Caco-2 (cell line): ENCODE results near the gene FBXL20. TPM values are rescaled to one million over a fixed set of nuclear protein-coding genes. Genes with fewer than 3 reads are reported as not detected.
"Not testable (repeated sequence)": the region's sequence is repeated elsewhere in the genome, so short reads cannot be mapped to it uniquely, and the experiment has no call there.

ENCODE experiments used
- BruUV-seq: library from RNA; stranded (reverse); fragments of 400-500 nt; replicated peaks from 2 replicates; lab custom pipeline; 2021; lab: Mats Ljungman, UMichigan
- CTCF ChIA-PET: fragments of 300-600 bp; sonication (Branson Sonifier 250); formaldehyde crosslinking; loops from one replicate; lab custom pipeline; 2022; ENCODE audit warnings: antibody characterized with exemption; lab: Charles Lee
- POLR2A ChIA-PET: fragments of 300-600 bp; sonication (Branson Sonifier 250); formaldehyde crosslinking; loops from one replicate; lab custom pipeline; 2022; ENCODE audit warnings: antibody characterized with exemption; lab: Charles Lee
- DNase-seq, 2 experiments: peaks; one replicate each; pipeline versions ENCODE4 v3.0.0 to v3.0.0-alpha.2; 2020 to 2022
- H3K27me3 ChIP-seq: replicated peaks from 2 replicates; pipeline ENCODE4 v1.6.0; 2011; ENCODE audit warnings: low read length; ENCODE audit not compliant: control insufficient read depth, insufficient read depth
- H3K36me3 ChIP-seq: 2 replicates; pipeline ENCODE4 v1.5.1; 2011; ENCODE audit warnings: low read length; ENCODE audit not compliant: control insufficient read depth, insufficient read depth
- H3K4me1 ChIP-seq: fragments of 250-450 bp; sonication (Bioruptor Pico); 2 replicates; pipeline ENCODE4 v1.5.1; 2020; ENCODE audit warnings: mild to moderate bottlenecking
- H3K4me3 ChIP-seq: 2 replicates; pipeline ENCODE4 v1.5.1; 2011; ENCODE audit warnings: low read depth, mild to moderate bottlenecking, control low read depth, low read length
- H3K9me3 ChIP-seq: fragments of 250-450 bp; sonication (Bioruptor Pico); 2 replicates; pipeline ENCODE4 v1.5.1; 2020; ENCODE audit warnings: mild to moderate bottlenecking, moderate library complexity
- H3K27ac Mint-ChIP-seq: one replicate; pipeline ENCODE4 v1.8.0; 2022; ENCODE audit warnings: mixed read lengths; ENCODE audit not compliant: unreplicated experiment
- H3K27me3 Mint-ChIP-seq: one replicate; pipeline ENCODE4 v1.8.0; 2022; ENCODE audit warnings: mixed read lengths; ENCODE audit not compliant: insufficient read depth, unreplicated experiment
- H3K36me3 Mint-ChIP-seq: one replicate; pipeline ENCODE4 v1.8.0; 2022; ENCODE audit warnings: mild to moderate bottlenecking, mixed read lengths; ENCODE audit not compliant: insufficient read depth, unreplicated experiment
- H3K4me1 Mint-ChIP-seq: one replicate; pipeline ENCODE4 v1.8.0; 2022; ENCODE audit warnings: low read depth, mixed read lengths; ENCODE audit not compliant: unreplicated experiment
- H3K4me3 Mint-ChIP-seq: one replicate; pipeline ENCODE4 v1.8.0; 2022; ENCODE audit warnings: mild to moderate bottlenecking, moderate library complexity, mixed read lengths; ENCODE audit not compliant: unreplicated experiment
- H3K9me3 Mint-ChIP-seq: one replicate; pipeline ENCODE4 v1.8.0; 2022; ENCODE audit warnings: mixed read lengths; ENCODE audit not compliant: unreplicated experiment
- intact Hi-C: fragments of 100-400 bp; cut with micrococcal nuclease; formaldehyde crosslinking; loops from one replicate; pipeline ENCODE4 v1.10.0; 2022; ENCODE audit not compliant: unreplicated experiment
- total RNA-seq: library from RNA; stranded (reverse); gene quantifications from 2 replicates; pipeline ENCODE4 v1.2.3, GENCODE V29; 2022
- TF ChIP-seq, protein P1 (sequence below), 2 experiments: fragments of 200-600 bp in 1 of 2; IDR thresholded peaks; 1 replicate in 1 of 2; 2 replicates in 1 of 2; pipeline versions ENCODE4 v1.5.1 to v1.8.0; 2011 to 2022; ENCODE audit warnings: antibody characterized with exemption in 1 of 2, control low read depth in 1 of 2, inconsistent platforms in 1 of 2, low read depth in 1 of 2, low read length in 1 of 2, mild to moderate bottlenecking in 1 of 2, moderate library complexity in 1 of 2; ENCODE audit not compliant: insufficient read depth in 1 of 2, severe bottlenecking in 1 of 2, unreplicated experiment in 1 of 2

Gene FBXL20
- total RNA-seq, 1 experiment from 2014 or later: 12.6 TPM

DNA sequence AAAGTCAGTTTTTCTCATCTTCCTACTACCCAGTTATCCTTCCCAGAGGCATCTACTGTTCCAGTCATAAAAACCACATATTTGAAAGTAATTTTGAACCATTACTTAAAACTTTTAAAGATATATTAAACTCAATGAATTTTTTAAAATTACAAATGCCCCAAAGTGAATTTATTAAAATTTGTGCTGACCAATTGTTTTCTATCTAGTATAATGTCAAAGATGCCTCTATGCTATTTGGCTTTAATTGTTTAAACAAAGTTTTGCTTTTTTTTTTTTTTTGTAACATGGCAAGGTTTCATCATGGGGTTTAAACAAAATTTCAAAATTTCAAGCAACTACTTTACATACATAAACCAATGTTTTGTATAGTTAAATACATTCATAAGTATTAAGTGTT is 60.7 kb downstream of the FBXL20 start:
- peaks cover 4% of the 10 kb centered on the region; the same call in 1 of the 2 replicates for H3K4me1 ChIP-seq
- DNase-seq: no peak
- ChIA-PET POLR2A (no interaction called here), CTCF (interaction anchor here (0.6 kb wide), 1 partner anchor 188 kb away, joined by 3 read pairs; no protein-coding TSS in a partner anchor)
- no peaks in the 10 kb centered on the region for H3K36me3 ChIP-seq
- intact Hi-C loops: no loop called here
- Mint-ChIP-seq H3K4me3 (no peak overlapping the region), H3K9me3 (no peaks in the 10 kb centered on the region), H3K36me3 (no peaks in the 10 kb centered on the region), H3K4me1 (no peaks in the 10 kb centered on the region), H3K27ac (no peak overlapping the region), H3K27me3 (no peaks in the 10 kb centered on the region)
- no peaks in the 10 kb centered on the region for H3K27me3 ChIP-seq
- BruUV-seq: no TSS peak
- TF ChIP-seq, protein P1, sequence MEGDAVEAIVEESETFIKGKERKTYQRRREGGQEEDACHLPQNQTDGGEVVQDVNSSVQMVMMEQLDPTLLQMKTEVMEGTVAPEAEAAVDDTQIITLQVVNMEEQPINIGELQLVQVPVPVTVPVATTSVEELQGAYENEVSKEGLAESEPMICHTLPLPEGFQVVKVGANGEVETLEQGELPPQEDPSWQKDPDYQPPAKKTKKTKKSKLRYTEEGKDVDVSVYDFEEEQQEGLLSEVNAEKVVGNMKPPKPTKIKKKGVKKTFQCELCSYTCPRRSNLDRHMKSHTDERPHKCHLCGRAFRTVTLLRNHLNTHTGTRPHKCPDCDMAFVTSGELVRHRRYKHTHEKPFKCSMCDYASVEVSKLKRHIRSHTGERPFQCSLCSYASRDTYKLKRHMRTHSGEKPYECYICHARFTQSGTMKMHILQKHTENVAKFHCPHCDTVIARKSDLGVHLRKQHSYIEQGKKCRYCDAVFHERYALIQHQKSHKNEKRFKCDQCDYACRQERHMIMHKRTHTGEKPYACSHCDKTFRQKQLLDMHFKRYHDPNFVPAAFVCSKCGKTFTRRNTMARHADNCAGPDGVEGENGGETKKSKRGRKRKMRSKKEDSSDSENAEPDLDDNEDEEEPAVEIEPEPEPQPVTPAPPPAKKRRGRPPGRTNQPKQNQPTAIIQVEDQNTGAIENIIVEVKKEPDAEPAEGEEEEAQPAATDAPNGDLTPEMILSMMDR (IDR thresholded peaks at IDR 0.05; ENCODE audit: insufficient read depth in 1 of 2, low read depth in 1 of 2, low read length in 1 of 2, severe bottlenecking in 1 of 2, unreplicated experiment in 1 of 2): no peak
- H3K9me3 ChIP-seq: no peaks in the 10 kb centered on the region
- H3K4me3 ChIP-seq: no peak overlapping the region

DNA sequence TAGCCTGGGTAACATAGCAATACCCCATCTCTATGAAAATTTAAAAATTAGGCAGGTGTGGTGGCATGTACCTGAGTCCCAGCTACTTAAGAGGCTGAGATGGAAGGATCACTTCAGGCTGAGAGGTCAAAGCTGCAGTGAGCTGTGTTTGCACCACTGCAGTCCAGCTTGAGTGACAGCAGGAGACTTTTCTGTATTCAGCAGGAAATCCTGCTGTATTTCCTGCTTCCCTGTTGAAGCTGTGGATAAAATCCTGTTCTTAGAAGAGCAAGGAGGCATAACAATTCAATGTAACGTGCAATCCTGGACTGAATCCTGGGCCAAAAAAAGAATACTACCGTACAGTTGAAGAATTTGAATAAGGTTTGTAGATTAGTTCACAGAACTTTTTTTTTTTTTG is 62.2 kb downstream of the FBXL20 start:
- ChIA-PET CTCF (no interaction called here), POLR2A (no interaction called here)
- Mint-ChIP-seq H3K9me3 (no peaks in the 10 kb centered on the region), H3K27ac (no peak overlapping the region), H3K36me3 (no peaks in the 10 kb centered on the region), H3K4me1 (peaks cover 10% of the 10 kb centered on the region), H3K4me3 (no peak overlapping the region), H3K27me3 (no peaks in the 10 kb centered on the region)
- TF ChIP-seq, protein P1 (IDR thresholded peaks at IDR 0.05; ENCODE audit: insufficient read depth in 1 of 2, low read depth in 1 of 2, low read length in 1 of 2, severe bottlenecking in 1 of 2, unreplicated experiment in 1 of 2): no peak
- intact Hi-C loops: loop anchor here (10.0 kb wide), 1 partner anchor 64 kb away; no protein-coding TSS in a partner anchor
- Histone ChIP-seq H3K4me1 (peaks cover 8% of the 10 kb centered on the region; the same call in 1 of the 2 replicates), H3K36me3 (no peaks in the 10 kb centered on the region), H3K9me3 (no peaks in the 10 kb centered on the region), H3K27me3 (no peaks in the 10 kb centered on the region), H3K4me3 (no peak overlapping the region)
- DNase-seq: no peak
- BruUV-seq: no TSS peak

- H3K4me1 Mint-ChIP-seq, H3K4me3 ChIP-seq, BruUV-seq, CTCF ChIA-PET, H3K27ac Mint-ChIP-seq, DNase-seq, H3K36me3 ChIP-seq, H3K36me3 Mint-ChIP-seq, H3K9me3 Mint-ChIP-seq, H3K4me3 Mint-ChIP-seq, H3K9me3 ChIP-seq, H3K27me3 ChIP-seq, H3K27me3 Mint-ChIP-seq, H3K4me1 ChIP-seq, POLR2A ChIA-PET: not testable (repeated sequence)
- intact Hi-C loops: loop anchor here (10.0 kb wide), 1 partner anchor 63 kb away; no protein-coding TSS in a partner anchor
These were observed 63.8 kb downstream of the FBXL20 start for GRCh38 chr17:39337649-39338048.
